Stimulated activated CD8-positive, alpha-beta memory T cell treated with anti-CD3 and anti-CD28 coated beads, Interleukin-12 subunit alpha, Interleukin-12 subunit beta, amount 100 ng/mL, for 1 hour (primary cell): Measurements from ENCODE around the gene SOX1.

ENCODE experiments used
- DNase-seq: peaks from one replicate; pipeline ENCODE4 v3.0.0-alpha.2; 2020; ENCODE audit warnings: low read depth

SOX1 gene

GRCh38 chr13:112106478-112107141, 39.7 kb downstream of the SOX1 start:
- DNase-seq, result no peak

- DNase-seq, result no peak
Observed at GRCh38 chr13:112107289-112107688, 40.3 kb downstream of the SOX1 start.

GRCh38 chr13:112110479-112110878, 43.5 kb downstream of the SOX1 start:
- no peak for DNase-seq

GRCh38 chr13:112111239-112111857, 44.4 kb downstream of the SOX1 start:
- no peak for DNase-seq

GRCh38 chr13:112112534-112113276, 45.8 kb downstream of the SOX1 start:
- DNase-seq, result no peak

GRCh38 chr13:112113348-112113747, 46.4 kb downstream of the SOX1 start:
- no peak for DNase-seq

- no peak for DNase-seq
Observed at GRCh38 chr13:112113851-112114250, 46.9 kb downstream of the SOX1 start.

- no peak for DNase-seq
Observed at GRCh38 chr13:112114391-112114790, 47.4 kb downstream of the SOX1 start.

- no peak for DNase-seq
Observed at GRCh38 chr13:112115403-112116091, 48.6 kb downstream of the SOX1 start.

GRCh38 chr13:112116187-112116950, 49.4 kb downstream of the SOX1 start:
- no peak for DNase-seq

GRCh38 chr13:112117258-112117954, 50.5 kb downstream of the SOX1 start:
- DNase-seq, result no peak

- DNase-seq, result no peak
Observed at GRCh38 chr13:112117955-112118302, 51.0 kb downstream of the SOX1 start.

GRCh38 chr13:112118451-112119064, 51.6 kb downstream of the SOX1 start:
- DNase-seq, result no peak

- DNase-seq, result no peak
Observed at GRCh38 chr13:112119192-112120030, 52.5 kb downstream of the SOX1 start.

GRCh38 chr13:112120031-112120373, 53.1 kb downstream of the SOX1 start:
- DNase-seq, result no peak
